Measurements from ENCODE around the gene OR56A1.

GRCh38 chr11:6057452-6057851 is 26.9 kb upstream of the OR56A1 start:
- TF ChIP-seq CTCF (conservative IDR thresholded peaks at IDR 0.05; ENCODE audit: low read depth, low read length) = no peak
- TF ChIP-seq EZH2 (IDR thresholded peaks at IDR 0.05; ENCODE audit: borderline replicate concordance, low read depth, low read length, poor library complexity, severe bottlenecking) = no peak

All from A673 (cell line).